Mesenchymal stem cell (in vitro differentiated cells and primary cell): ENCODE measurements around the gene OR8B4.
"Not testable (repeated sequence)": the region's sequence is repeated elsewhere in the genome, so short reads cannot be mapped to it uniquely, and the experiment has no call there.

ENCODE experiments used
- DNase-seq: peaks from one replicate; pipeline ENCODE4 v3.0.0-alpha.2; 2013
- H2AFZ ChIP-seq: one replicate; pipeline ENCODE4 v1.6.1; 2013; ENCODE audit warnings: low read depth, mild to moderate bottlenecking, control low read depth, inconsistent platforms, low read length, moderate library complexity
- H2AK5ac ChIP-seq: 2 replicates; pipeline ENCODE4 v1.6.1; 2013; ENCODE audit warnings: low read length, moderate library complexity, mild to moderate bottlenecking, inconsistent platforms; ENCODE audit not compliant: severe bottlenecking
- H2BK120ac ChIP-seq: one replicate; pipeline ENCODE4 v1.6.1; 2013; ENCODE audit warnings: low read depth, mild to moderate bottlenecking, inconsistent platforms, low read length, moderate library complexity
- H2BK12ac ChIP-seq, 2 experiments: one replicate each; pipeline ENCODE4 v1.6.1; 2013; ENCODE audit warnings: inconsistent platforms in 2 of 2, low read length in 2 of 2, mild to moderate bottlenecking in 2 of 2, moderate library complexity in 2 of 2, control low read depth in 1 of 2
- H2BK15ac ChIP-seq: one replicate; pipeline ENCODE4 v1.6.1; 2013; ENCODE audit warnings: mild to moderate bottlenecking, low read depth, inconsistent platforms; ENCODE audit not compliant: poor library complexity, severe bottlenecking
- H2BK5ac ChIP-seq: 2 replicates; pipeline ENCODE4 v1.6.1; 2013; ENCODE audit warnings: low read depth, mild to moderate bottlenecking, low read length, control low read depth, inconsistent platforms; ENCODE audit not compliant: poor library complexity, severe bottlenecking
- H3K14ac ChIP-seq, 2 experiments: one replicate each; pipeline ENCODE4 v1.6.1; 2013; ENCODE audit warnings: inconsistent platforms in 2 of 2, low read length in 2 of 2, control low read depth in 1 of 2, mild to moderate bottlenecking in 1 of 2, moderate library complexity in 1 of 2
- H3K18ac ChIP-seq, 2 experiments: one replicate each; pipeline ENCODE4 v1.6.1; 2013; ENCODE audit warnings: inconsistent platforms in 2 of 2, low read length in 2 of 2, control low read depth in 1 of 2, low read depth in 1 of 2, mild to moderate bottlenecking in 1 of 2
- H3K23ac ChIP-seq, 2 experiments: one replicate each; pipeline ENCODE4 v1.6.1; 2013; ENCODE audit warnings: inconsistent platforms in 2 of 2, low read length in 2 of 2, mild to moderate bottlenecking in 2 of 2, moderate library complexity in 2 of 2, control low read depth in 1 of 2
- H3K27ac ChIP-seq: 2 replicates; pipeline ENCODE4 v1.5.1; 2013; ENCODE audit warnings: mild to moderate bottlenecking, moderate library complexity, low read length, control low read depth, inconsistent platforms; ENCODE audit not compliant: poor library complexity, severe bottlenecking
- H3K27me3 ChIP-seq, 2 experiments: 2 replicates each; pipeline versions ENCODE4 v1.6.1 to v1.7.0; 2013; ENCODE audit warnings: low read length in 2 of 2, mild to moderate bottlenecking in 2 of 2, moderate library complexity in 2 of 2, control low read depth in 1 of 2, inconsistent platforms in 1 of 2; ENCODE audit not compliant: control insufficient read depth in 1 of 2, insufficient read depth in 1 of 2
- H3K36me3 ChIP-seq, 2 experiments: 2 replicates each; pipeline versions ENCODE4 v1.6.1 to v1.7.0; 2013; ENCODE audit warnings: low read length in 2 of 2, control low read depth in 1 of 2, inconsistent platforms in 1 of 2, low read depth in 1 of 2, mild to moderate bottlenecking in 1 of 2; ENCODE audit not compliant: insufficient read depth in 2 of 2, control insufficient read depth in 1 of 2
- H3K4ac ChIP-seq, 2 experiments: one replicate each; pipeline ENCODE4 v1.6.1; 2013; ENCODE audit warnings: inconsistent platforms in 2 of 2, low read length in 2 of 2, mild to moderate bottlenecking in 2 of 2, moderate library complexity in 2 of 2, control low read depth in 1 of 2, low read depth in 1 of 2
- H3K4me1 ChIP-seq: 2 replicates; pipeline ENCODE4 v1.6.1; 2013; ENCODE audit warnings: low read depth, low read length, control low read depth; ENCODE audit not compliant: control insufficient read depth, insufficient read depth
- H3K4me2 ChIP-seq: 2 replicates; pipeline ENCODE4 v1.6.1; 2013; ENCODE audit warnings: low read length, mild to moderate bottlenecking, inconsistent platforms; ENCODE audit not compliant: poor library complexity, severe bottlenecking
- H3K4me3 ChIP-seq, 2 experiments: 2 replicates each; pipeline versions ENCODE4 v1.5.1 to v1.7.0; 2013; ENCODE audit warnings: low read length in 2 of 2, mild to moderate bottlenecking in 2 of 2, control low read depth in 1 of 2, low read depth in 1 of 2; ENCODE audit not compliant: insufficient read depth in 1 of 2
- H3K79me1 ChIP-seq: replicated peaks from 2 replicates; pipeline ENCODE4 v1.6.1; 2013; ENCODE audit warnings: mild to moderate bottlenecking, control low read depth, low read length, inconsistent platforms; ENCODE audit not compliant: poor library complexity, severe bottlenecking
- H3K9ac ChIP-seq: 2 replicates; pipeline ENCODE4 v1.7.0; 2013; ENCODE audit warnings: mild to moderate bottlenecking, low read length, moderate library complexity
- H3K9me3 ChIP-seq: 2 replicates; pipeline ENCODE4 v1.7.0; 2013; ENCODE audit warnings: mild to moderate bottlenecking, low read length; ENCODE audit not compliant: control insufficient read depth
- H4K8ac ChIP-seq: one replicate; pipeline ENCODE4 v1.6.1; 2013; ENCODE audit warnings: inconsistent platforms, mild to moderate bottlenecking, low read length, moderate library complexity
- H4K91ac ChIP-seq: one replicate; pipeline ENCODE4 v1.6.1; 2013; ENCODE audit warnings: mild to moderate bottlenecking, low read length, inconsistent platforms
- WGBS: methylation state at CpG from one replicate; pipeline ENCODE4 v1.1.7; 2013; ENCODE audit warnings: mixed read lengths; 5-methylcytosine and 5-hydroxymethylcytosine counted together

OR8B4 gene

GRCh38 chr11:124403186-124403585 lies 21.5 kb downstream of the OR8B4 start:
- H3K36me3 ChIP-seq, H4K8ac ChIP-seq, H2BK5ac ChIP-seq, H3K4ac ChIP-seq, H3K4me2 ChIP-seq, H3K27ac ChIP-seq, H3K27me3 ChIP-seq, DNase-seq, H2BK15ac ChIP-seq, H3K9me3 ChIP-seq, H3K14ac ChIP-seq, H2BK12ac ChIP-seq, H3K4me3 ChIP-seq, H3K79me1 ChIP-seq, H4K91ac ChIP-seq, H3K18ac ChIP-seq, H2AK5ac ChIP-seq, H3K4me1 ChIP-seq, H3K9ac ChIP-seq, H2BK120ac ChIP-seq, H2AFZ ChIP-seq, H3K23ac ChIP-seq: not testable (repeated sequence)
- WGBS, result 97% methylated on average over 9 of the region's 27 CpGs

- no peak overlapping the region for H3K14ac ChIP-seq
- H2BK120ac ChIP-seq, result no peak overlapping the region
- no peak overlapping the region for H4K91ac ChIP-seq
- H4K8ac ChIP-seq, result no peak overlapping the region
- no peaks in the 10 kb centered on the region for H3K36me3 ChIP-seq
- peak; percentile 88 for DNase-seq
- H3K27ac ChIP-seq, result no peak overlapping the region
- no peaks in the 10 kb centered on the region for H3K9me3 ChIP-seq
- no peak overlapping the region for H3K23ac ChIP-seq
- H3K4ac ChIP-seq, result no peak overlapping the region
- no peak overlapping the region for H3K18ac ChIP-seq
- H2BK5ac ChIP-seq, result no peak overlapping the region
- no peak overlapping the region for H3K4me2 ChIP-seq
- H3K79me1 ChIP-seq, result no peaks in the 10 kb centered on the region
- no peak overlapping the region for H2AK5ac ChIP-seq
- H2BK12ac ChIP-seq, result no peak overlapping the region
- peak overlapping the region; percentile 63 for H3K9ac ChIP-seq
- H3K4me3 ChIP-seq, result no peak overlapping the region
- no peak overlapping the region for H2AFZ ChIP-seq
- no peaks in the 10 kb centered on the region for H3K4me1 ChIP-seq
- H3K27me3 ChIP-seq, result peaks cover 0 to 8% of the 10 kb centered on the region in 2 experiments
- no peak overlapping the region for H2BK15ac ChIP-seq
- 6% methylated on average over 4 of the region's 8 CpGs for WGBS
Measured at GRCh38 chr11:124402326-124402922, 22.2 kb downstream of the OR8B4 start.

- no peaks in the 10 kb centered on the region for H3K27me3 ChIP-seq
- no peaks in the 10 kb centered on the region for H3K79me1 ChIP-seq
- no peak within 1 kb of the TSS for H4K8ac ChIP-seq
- no peak for DNase-seq
- no peak within 1 kb of the TSS for H3K18ac ChIP-seq
- no peaks in the 10 kb centered on the region for H3K4me1 ChIP-seq
- H3K36me3 ChIP-seq, result no peaks in the 10 kb centered on the region
- H2BK12ac ChIP-seq, result no peak within 1 kb of the TSS
- H4K91ac ChIP-seq, result no peak within 1 kb of the TSS
- no peak within 1 kb of the TSS for H3K23ac ChIP-seq
- no peak within 1 kb of the TSS for H3K4me2 ChIP-seq
- no peak within 1 kb of the TSS for H3K27ac ChIP-seq
- H2BK5ac ChIP-seq, result no peak within 1 kb of the TSS
- no peak within 1 kb of the TSS for H3K14ac ChIP-seq
- H2BK120ac ChIP-seq, result no peak within 1 kb of the TSS
- H2AFZ ChIP-seq, result no peak within 1 kb of the TSS
- no peak within 1 kb of the TSS for H3K4me3 ChIP-seq
- H3K9ac ChIP-seq, result no peak within 1 kb of the TSS
- no peak within 1 kb of the TSS for H3K4ac ChIP-seq
- H3K9me3 ChIP-seq, result no peaks in the 10 kb centered on the region
- H2BK15ac ChIP-seq, result no peak within 1 kb of the TSS
- H2AK5ac ChIP-seq, result no peak within 1 kb of the TSS
Measured at GRCh38 chr11:124398924-124399323, 25.7 kb downstream of the OR8B4 start, which contains the start of gene OR8B3. Gene OR8B3, minus strand, starts transcription at chr11:124399024. Its CDS starts 1,673 bp downstream, at chr11:124397351.

GRCh38 chr11:124396847-124397246 lies 27.8 kb downstream of the OR8B4 start:
- H4K8ac ChIP-seq, result not testable (repeated sequence)

More at GRCh38 chr11:124396847-124397246, 27.8 kb downstream of the OR8B4 start:
- H2BK5ac ChIP-seq, H3K4me3 ChIP-seq, H3K36me3 ChIP-seq, H2BK12ac ChIP-seq, DNase-seq, H3K14ac ChIP-seq, H3K9me3 ChIP-seq, H3K27me3 ChIP-seq, H2BK15ac ChIP-seq, H2AK5ac ChIP-seq, H3K79me1 ChIP-seq, H2AFZ ChIP-seq, H4K91ac ChIP-seq, H3K18ac ChIP-seq, H3K27ac ChIP-seq, H3K4ac ChIP-seq, H2BK120ac ChIP-seq, H3K4me1 ChIP-seq, H3K9ac ChIP-seq, H3K23ac ChIP-seq, H3K4me2 ChIP-seq: not testable (repeated sequence)
- WGBS, result no CpG with 5 or more reads among the region's 4 CpGs
